GM19397 (cell line): Measurements from ENCODE around the gene SYNE2.
A peak's percentile ranks its signal among the peaks of the same experiment; 100 is the strongest.

Experiments used
- ATAC-seq: cut with Tn5 transposase; IDR thresholded peaks from one replicate; pipeline ENCODE4 v1.9.1; 2021; ENCODE audit warnings: mild to moderate bottlenecking, moderate library complexity; ENCODE audit not compliant: unreplicated experiment

Gene SYNE2

DNA sequence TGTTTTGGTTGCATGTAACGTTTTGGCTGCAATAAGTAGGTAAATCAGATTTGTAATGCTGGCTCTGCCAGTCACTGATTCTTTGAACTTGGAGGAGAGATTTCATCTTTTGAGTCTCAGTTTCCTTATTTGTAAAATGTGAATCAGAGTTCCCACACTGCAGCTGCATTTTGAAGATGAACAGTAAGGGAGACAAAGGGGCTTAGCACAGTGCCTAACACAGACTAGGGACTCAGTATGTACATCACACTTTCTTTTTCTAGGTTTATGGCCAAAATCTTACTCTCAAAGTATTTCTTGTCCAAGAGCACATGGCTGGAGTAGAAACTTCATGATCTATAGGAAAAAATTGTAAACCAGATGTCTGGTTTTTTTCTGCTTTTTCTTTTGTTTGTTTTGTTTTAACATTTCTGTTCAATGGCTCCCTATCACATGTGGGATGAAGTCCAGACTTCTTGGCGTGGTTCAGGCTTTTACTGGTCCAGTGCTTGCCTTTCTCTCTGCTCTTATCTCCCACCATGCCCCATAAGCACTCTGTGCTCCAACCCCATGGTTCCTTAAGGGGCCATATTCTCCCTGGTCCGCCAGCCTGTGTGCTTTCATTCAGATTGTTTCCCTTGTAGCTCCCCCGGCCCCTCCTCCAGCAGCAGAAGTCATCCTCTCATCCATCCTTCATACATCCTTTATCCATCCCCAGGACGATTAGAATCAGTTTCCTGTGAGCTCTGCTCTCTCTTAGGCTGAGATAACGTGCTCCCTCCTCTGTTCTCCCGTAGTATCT is 58.0 kb downstream of the SYNE2 start:
- ATAC-seq, result no peak

DNA sequence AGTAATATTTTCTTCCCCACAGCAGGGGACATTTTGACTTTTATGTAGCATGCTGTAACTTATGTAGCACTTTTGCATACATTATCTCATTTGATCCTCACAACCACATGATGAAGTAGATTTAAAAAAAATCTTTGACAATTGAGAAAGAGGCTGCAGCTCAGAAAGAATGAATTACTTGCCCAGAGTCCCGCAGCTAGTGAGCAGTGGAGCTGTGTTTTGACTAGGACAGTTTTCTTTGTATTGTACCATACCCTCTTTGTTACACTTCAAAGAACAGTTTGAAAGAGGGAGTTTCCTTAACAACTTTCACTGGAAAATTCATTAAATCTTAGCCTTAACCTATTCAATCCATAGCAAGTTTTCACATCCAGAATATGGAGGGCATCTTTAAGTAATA is 58.6 kb downstream of the SYNE2 start:
- ATAC-seq, result no peak

DNA sequence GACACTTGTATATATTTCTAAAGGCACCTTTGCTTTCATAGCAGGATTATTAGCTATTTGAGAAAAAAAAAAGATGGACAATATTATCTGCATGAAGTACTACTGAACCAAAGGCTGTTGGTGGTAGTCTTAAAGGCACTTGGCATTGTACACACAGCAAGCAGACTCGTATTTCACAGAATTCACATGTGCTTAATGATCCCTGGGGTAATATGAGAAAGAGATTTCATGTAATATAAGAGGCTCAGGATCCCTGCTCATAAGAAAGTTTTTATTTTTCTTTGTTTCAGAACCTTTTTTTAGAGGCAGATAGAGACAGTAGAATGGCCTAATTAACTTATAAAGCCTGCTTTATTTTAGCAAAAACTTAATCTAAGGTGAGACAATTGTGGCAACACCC is 59.5 kb downstream of the SYNE2 start:
- no peak for ATAC-seq

DNA sequence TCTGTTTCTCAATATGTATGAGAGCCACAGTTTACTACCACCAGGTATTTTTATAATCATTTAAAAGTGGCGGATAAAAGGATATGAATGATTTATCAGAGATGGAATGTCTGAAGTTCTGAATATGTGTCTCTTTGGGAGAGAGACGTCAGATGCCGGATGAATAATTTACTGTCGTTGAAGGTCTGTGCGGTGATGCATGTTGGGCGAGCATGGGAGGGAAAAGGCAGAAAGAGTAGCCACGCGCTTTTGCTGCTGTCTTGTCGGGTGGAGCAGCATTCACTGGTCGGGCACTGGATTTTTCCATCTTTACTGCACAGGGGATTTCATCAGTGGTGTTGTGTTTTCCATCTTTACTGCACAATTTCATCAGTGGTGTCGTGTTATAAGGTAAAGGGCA is 65.6 kb downstream of the SYNE2 start:
- no peak for ATAC-seq

DNA sequence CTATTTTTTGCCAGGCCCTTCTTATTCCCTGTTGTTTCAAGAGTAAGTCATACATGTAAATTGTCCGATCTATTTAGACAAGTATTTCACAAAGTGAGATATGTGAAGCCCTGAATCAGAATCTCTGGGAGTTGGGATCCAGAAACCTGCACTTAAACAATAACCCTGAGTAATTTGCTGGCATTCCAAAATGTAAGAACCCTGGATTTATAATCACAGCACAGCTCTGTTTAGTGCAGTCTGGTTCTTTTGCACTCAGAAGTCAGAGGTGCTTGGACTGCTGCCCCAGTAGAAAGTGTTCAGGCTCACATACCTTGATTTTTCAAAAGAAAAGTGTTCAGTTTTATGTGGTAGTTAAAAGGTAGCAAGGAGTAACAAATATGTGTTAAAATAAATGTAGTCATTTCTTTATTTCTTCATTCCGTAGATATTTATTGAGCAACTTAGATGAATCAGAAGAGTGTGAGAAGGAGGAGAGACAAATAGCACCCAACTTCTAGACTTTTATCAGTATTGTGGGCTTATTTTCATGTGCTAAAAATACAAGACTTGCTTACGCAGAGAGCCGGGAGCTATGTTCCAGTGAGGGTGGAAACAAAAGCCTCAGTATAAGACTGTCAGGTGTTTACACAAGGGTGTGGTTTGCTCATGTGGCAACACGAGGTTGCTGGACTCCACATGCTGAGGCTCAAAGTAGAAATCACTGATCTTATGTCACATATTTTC is 70.1 kb downstream of the SYNE2 start:
- no peak for ATAC-seq

DNA sequence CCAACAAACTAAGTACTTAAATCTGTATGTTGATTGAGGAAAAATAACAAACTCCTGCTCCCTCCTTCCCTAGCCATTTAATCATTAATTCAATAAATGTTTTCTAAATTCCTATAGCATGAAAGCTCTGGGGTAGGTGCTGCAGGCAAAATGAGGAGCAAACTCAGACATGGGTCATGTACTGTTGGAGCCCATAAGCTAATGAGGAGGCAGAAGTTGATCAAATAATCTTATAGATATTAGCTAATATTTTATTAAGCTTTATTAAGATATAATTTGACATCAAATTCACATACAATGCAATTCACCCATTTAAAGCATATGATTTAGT is 70.6 kb downstream of the SYNE2 start:
- no peak for ATAC-seq

DNA sequence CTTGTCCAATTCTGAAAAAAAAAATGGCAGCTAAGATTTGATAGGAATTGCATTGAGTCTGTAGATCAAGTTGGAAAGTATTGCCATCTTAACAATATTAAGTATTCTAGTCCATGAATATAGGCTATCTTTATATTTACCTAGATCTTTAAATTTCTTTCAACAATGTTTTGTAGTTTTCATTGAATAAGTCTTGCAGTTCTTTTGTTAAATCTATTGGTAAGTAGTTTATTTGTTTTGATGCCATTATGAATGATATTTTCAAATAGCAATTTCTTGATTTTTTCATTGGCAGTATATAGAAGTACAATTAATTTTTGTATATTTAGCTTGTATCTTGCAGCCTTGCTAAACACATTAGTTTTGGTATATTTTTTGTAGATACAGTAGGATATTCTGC is 71.6 kb downstream of the SYNE2 start:
- ATAC-seq, result no peak

DNA sequence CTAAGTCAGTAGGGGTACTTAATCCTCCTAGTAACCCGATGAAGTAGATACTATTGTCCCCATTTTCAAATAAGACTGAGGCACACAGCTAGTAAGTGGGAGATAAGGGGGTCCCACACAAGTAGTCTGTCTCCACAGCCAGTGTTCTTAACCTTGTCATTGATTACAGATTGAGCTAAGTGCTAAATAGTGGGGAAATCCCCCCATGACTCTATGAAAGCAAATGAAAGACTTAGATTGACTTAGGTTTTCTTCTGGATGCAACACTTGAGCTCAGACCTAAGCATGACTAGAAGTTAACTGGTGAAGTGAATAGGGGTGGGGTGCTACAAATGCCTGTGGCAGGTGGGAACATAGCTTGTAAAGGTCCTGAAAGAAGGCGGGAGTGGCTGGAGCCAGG is 73.8 kb downstream of the SYNE2 start:
- no peak for ATAC-seq

DNA sequence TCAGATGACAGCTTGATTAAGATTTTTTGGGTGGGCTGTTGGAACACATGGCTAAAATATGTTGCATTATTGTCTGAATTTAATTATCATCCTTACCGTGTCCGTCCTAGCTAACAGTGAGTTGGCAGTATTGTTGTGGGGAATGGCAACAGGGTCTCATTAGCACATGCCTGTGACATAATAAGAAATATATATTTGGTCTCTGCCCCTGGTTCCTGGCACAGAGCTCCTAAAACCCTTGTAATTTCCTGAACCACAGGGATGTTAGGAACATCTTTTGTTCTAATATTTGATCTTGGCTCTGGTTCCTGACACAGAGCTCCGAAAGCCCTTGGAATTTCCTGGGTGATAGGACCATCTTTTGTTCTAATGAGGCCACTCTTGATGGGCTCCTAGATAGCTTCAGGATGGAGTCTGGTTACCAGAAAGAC is 76.0 kb downstream of the SYNE2 start:
- ATAC-seq, result no peak

DNA sequence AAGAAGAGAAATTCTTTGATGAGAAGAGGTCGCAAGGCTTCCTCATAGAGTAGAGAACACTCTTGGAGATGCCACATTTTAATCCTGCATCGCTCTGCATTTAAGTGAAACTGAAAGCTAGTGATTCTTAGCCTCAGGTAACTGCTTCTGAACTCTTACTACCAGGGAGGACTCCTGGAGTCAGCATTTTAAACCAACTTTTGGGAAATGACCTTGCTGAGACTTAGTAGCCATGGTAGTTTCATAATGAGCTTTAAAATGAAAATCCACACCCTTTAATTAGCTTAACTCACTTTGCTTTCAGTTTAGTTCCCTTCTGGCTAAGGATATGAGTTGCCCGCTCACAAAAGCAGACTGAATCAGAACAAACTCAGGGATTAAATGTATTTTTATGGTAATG is 80.3 kb downstream of the SYNE2 start:
- ATAC-seq, result no peak

DNA sequence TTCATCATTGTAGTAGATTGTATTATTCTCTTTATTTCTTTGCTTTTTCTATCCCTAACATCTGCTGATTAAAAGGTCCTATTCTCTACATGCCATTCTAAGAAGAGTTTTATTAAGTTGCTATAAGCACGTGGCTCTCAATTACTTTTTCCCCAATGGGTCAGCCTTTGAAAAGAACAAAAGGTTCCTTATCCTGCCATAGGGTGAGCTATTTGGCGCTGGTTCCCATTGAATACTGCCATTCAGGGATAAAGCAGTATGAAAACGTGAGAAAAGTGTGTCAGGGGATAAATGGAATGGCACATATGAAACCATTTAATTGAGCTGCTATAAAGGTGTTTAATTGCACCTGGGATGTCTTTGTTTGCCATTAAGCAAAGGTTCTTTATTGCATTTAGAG is 80.9 kb downstream of the SYNE2 start:
- no peak for ATAC-seq

DNA sequence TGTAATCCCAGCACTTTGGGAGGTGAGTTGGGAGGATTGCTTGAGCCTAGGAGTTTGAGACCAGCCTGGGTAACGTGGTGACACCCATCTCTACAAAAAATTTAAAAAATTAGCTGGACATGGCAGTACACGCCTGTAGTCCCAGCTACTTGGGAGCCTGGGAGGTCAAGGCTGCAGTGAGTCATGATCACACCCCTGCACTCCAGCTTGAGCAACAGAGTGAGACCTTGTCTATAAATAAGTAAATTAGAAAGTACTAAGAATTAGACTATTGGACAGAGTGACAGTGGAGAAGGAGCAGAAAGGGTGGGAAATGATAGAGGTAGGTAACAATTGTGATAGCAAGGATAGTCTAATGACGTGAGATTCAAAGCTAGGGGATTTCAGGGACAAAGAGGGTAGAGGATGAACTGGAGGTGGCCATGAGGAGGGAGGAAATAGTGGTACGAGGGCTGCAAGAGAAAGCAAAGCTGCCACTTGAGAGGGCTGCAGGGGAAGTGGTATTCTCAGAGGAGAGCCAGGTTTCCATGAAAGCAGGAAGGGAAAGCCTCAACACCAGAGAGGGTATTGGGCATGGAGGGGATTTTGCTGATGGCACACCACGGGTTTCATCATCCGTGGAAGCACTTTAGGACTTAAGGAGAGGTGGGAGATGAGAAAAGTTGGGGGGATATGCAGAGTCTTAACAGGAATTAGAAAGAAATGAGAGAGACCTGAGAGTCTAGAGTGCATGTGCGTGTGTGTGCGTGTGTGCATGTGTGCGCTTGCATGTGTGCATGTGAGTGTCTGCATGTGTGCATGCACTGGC is 85.6 kb downstream of the SYNE2 start:
- ATAC-seq, result peak; percentile 51

DNA sequence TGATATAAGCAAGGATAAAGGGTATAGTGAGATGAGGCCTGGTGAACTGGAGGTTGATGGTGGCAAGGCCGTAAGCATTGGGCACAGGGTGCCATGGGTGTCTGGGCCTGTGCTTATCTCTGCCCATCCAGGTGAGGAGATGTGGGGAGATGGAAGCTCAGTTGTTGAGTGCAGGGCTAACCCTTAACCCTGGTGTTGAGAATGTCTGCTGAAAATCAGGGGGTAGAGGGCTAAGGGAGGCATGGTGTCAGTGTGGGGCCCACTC is 86.1 kb downstream of the SYNE2 start:
- peak; percentile 12 for ATAC-seq

DNA sequence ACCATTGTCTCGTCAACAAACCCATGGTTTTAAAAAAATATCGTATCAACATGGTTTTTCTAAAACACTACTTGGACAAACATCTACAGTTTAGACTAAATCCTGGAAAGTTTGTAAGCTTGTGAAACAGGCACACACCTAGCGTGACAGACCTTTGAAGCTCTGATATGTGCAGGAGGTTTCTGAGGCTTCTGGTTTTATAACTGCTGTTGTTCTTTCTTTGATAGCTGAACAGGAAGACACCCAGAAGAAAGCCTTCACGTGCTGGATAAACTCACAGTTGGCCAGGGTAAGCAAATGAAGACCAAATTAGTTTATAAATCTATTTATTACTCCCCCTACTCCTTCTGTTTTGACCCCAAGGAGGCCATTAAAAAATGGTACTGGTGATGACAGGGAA is 87.6 kb downstream of the SYNE2 start:
- no peak for ATAC-seq

DNA sequence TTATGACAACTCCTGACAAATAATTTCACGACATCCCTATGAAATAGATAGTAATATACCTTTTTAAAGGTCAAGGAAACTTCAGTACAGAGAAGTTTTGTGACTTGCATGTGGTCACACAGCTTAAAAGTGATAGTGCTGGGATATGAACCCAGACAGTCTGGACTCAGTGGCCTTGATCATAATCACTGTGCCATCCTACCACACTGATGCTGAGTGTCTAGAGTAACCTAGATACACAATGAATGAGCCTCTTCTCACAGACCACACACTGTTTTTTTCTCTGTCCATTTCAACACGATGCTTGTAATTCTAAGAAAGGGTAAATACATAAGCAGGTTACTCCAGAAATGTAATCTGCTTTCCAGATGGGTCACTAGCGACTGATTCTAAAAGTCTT is 88.2 kb downstream of the SYNE2 start:
- ATAC-seq, result no peak

DNA sequence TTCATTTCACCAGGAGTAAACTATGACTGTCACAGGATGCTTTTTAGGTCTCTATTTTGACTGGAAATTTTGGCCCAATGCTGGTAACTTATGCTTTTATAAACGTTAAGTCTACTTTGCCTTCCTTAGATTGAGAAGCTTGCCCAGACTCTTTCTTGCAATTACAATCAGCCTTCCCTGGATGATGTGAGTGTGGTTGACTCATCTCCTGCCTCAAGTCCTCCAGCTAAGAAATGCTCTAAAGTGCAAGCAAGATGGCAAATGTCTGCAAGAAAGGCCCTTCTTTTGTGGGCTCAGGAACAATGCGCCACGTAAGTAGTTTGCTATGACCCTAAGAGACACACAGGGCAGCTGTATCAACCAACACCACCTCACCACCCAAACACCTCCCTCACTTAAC is 96.9 kb downstream of the SYNE2 start:
- ATAC-seq, result no peak

DNA sequence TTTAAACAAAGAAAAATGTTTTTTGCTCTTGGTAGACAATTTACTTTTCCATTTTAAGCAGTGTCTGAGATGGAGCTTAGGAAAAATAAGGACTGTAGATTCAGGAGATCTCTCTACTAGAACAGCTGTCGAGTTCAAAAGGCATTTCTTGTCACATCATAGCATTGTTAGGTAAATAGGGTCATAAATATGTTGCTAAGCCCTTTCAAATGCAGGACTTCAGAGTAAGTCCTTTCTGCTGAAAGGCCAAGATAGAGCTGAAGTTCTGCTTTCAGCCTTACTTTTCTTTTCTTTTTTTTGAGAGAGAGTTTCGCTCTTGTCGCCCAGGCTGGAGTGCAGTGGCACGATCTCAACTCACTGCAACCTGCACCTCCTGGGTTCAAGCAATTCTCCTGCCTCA is 98.2 kb downstream of the SYNE2 start:
- no peak for ATAC-seq

DNA sequence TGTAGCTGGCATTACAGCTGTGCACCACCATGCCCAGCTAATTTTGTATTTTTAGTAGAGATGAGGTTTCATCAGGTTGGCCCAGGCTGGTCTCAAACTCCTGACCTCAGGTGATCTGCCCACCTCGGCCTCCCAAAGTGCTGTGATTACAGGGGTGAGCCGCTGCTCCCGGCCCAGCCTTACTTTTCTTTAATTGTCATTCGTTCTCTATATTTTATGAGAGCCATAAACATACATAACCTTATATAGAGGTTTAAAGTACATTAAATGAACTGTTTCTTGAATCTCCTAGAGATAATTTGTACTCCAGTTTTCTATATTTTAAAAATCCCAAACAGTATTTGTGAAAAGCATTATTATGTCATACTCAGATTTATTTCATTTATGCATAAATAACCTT is 98.6 kb downstream of the SYNE2 start:
- ATAC-seq, result no peak

DNA sequence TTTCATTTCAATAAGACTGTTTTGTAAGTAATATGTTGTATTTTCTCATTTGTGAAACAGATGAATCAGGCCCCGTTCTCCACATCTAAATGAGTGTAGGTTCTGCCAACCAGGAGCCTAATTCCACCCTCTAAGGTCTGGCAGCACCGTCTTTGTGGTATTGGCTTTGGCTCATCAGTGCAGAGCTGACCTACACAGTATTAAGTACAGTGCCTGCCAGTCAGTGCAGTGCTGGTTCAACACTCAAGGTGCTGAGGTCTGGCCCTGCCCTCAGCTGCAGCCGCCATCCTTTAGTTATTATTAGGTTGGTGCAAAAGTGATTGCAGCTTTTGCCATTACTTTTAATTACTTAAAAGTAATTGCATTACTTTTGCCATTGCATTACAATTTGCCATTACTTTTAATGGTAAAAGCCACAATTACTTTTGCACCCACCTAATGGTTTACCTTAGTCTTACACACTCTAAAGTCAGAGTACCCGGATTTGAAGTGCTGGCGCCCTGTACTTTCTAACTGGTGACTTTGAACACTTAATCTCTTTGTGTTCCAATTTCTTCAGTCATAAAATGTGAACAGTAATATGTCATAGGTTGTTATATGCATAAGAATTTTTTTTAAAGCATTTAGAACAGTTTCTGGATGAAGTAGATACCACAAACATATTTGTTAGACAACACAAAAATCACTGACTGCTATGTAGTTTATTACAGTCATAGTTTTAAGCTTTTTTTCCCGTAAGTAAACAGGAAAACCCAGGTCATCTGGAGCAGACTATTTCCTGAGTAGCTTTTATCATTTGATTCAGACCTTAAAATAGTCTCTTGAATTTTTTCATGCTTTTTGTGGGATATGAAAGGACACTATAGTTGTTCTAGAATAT is 99.5 kb downstream of the SYNE2 start:
- no peak for ATAC-seq

DNA sequence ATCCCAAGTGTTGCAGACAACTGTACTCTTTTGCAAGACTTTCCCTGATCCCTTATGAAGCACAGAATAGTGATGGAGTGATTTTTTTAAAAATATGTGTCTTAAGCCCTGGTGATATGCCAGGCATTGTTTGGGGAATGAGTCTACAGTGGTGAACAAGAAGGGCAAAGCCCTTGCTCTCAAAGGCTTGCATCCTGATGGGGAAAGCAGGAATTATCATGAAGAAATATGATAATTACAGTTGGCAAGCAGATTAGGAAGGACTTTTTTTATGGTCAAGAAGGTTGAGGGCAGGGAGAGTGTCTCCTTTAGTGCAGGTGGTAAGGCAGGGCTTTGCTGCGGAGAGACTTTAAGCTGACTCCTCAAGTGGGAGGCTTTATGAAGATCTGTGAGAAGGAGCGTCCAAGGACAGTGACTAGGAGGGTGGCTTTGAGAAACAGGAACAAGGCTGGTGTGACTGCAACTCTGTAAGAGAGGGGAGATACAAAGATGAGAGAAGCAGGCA is 100.2 kb downstream of the SYNE2 start:
- no peak for ATAC-seq

DNA sequence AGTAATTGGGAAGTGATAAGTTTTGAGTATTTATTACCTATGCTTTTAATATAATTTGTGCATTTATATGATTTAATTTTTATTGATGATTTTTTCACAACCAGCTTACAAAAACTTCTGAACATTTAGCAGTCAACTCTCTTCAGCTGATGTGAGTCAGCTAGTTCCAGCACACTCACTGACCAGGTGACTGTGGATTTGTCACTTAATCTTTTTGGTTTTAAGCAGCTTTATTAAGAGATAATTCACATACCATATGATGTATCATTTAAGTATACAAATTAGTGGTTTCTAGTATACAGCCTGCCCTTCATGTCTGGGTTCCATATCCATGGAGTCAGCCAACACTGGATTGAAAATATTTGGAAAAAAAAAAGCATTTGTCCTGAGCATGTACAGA is 103.5 kb downstream of the SYNE2 start:
- no peak for ATAC-seq
